Measurements from ENCODE around the gene IGSF8.
"Not testable (repeated sequence)": the region's sequence is repeated elsewhere in the genome, so short reads cannot be mapped to it uniquely, and the experiment has no call there.

IGSF8 gene

GRCh38 chr1:160127381-160127780 lies 29.0 kb upstream of the IGSF8 start:
- DNase-seq (ENCODE audit: low spot score): no peak

- not testable (repeated sequence) for DNase-seq (ENCODE audit: low spot score)
These were observed 27.9 kb upstream of the IGSF8 start for GRCh38 chr1:160126342-160126741.

GRCh38 chr1:160125746-160126145 lies 27.3 kb upstream of the IGSF8 start:
- peak; percentile 59 for DNase-seq (ENCODE audit: low spot score)

GRCh38 chr1:160124705-160125478 lies 26.5 kb upstream of the IGSF8 start:
- DNase-seq (ENCODE audit: low spot score): peak; percentile 77

- DNase-seq (ENCODE audit: low spot score): no peak
These were observed 25.3 kb upstream of the IGSF8 start for GRCh38 chr1:160123726-160124125.

GRCh38 chr1:160122978-160123495 lies 24.6 kb upstream of the IGSF8 start:
- DNase-seq (ENCODE audit: low spot score): no peak

GRCh38 chr1:160121388-160121787 lies 23.0 kb upstream of the IGSF8 start:
- DNase-seq (ENCODE audit: low spot score): no peak

GRCh38 chr1:160120797-160121196 lies 22.4 kb upstream of the IGSF8 start:
- DNase-seq (ENCODE audit: low spot score): no peak

GRCh38 chr1:160118928-160119327 lies 20.5 kb upstream of the IGSF8 start:
- no peak for DNase-seq (ENCODE audit: low spot score)

- DNase-seq (ENCODE audit: low spot score): no peak
These were observed 19.3 kb upstream of the IGSF8 start for GRCh38 chr1:160117709-160118183.

GRCh38 chr1:160117300-160117699 lies 18.9 kb upstream of the IGSF8 start:
- DNase-seq (ENCODE audit: low spot score): no peak

GRCh38 chr1:160116283-160117147 lies 18.1 kb upstream of the IGSF8 start:
- DNase-seq (ENCODE audit: low spot score): no peak

- DNase-seq (ENCODE audit: low spot score): no peak
These were observed 17.3 kb upstream of the IGSF8 start, which contains the start of gene ATP1A2 for GRCh38 chr1:160115545-160116282. Gene ATP1A2, plus strand, starts transcription at chr1:160115759. Its CDS starts 103 bp downstream, at chr1:160115862.

GRCh38 chr1:160114085-160114484 lies 15.7 kb upstream of the IGSF8 start:
- no peak for DNase-seq (ENCODE audit: low spot score)

GRCh38 chr1:160113407-160113806 lies 15.0 kb upstream of the IGSF8 start:
- no peak for DNase-seq (ENCODE audit: low spot score)

GRCh38 chr1:160112357-160112756 lies 13.9 kb upstream of the IGSF8 start:
- no peak for DNase-seq (ENCODE audit: low spot score)

- DNase-seq (ENCODE audit: low spot score): not testable (repeated sequence)
These were observed 13.0 kb upstream of the IGSF8 start for GRCh38 chr1:160111462-160111861.

GRCh38 chr1:160109686-160110085 lies 11.3 kb upstream of the IGSF8 start:
- no peak for DNase-seq (ENCODE audit: low spot score)

- DNase-seq (ENCODE audit: low spot score): peak; percentile 59
These were observed 10.7 kb upstream of the IGSF8 start for GRCh38 chr1:160108888-160109662.

GRCh38 chr1:160107512-160107911 lies 9.1 kb upstream of the IGSF8 start:
- DNase-seq (ENCODE audit: low spot score): no peak

GRCh38 chr1:160105155-160105554 lies 6.7 kb upstream of the IGSF8 start:
- no peak for DNase-seq (ENCODE audit: low spot score)
